Myometrial cell (primary cell): ENCODE data around the gene OASL. TPM values are rescaled to one million over a fixed set of nuclear protein-coding genes. Genes with fewer than 3 reads are reported as not detected.

Experiments
- total RNA-seq: library from RNA; depleted of rRNA; stranded (reverse); fragments of >200 nt; gene quantifications from 2 replicates; pipeline ENCODE4 v1.2.3, GENCODE V29; 2015

Gene OASL, protein sequence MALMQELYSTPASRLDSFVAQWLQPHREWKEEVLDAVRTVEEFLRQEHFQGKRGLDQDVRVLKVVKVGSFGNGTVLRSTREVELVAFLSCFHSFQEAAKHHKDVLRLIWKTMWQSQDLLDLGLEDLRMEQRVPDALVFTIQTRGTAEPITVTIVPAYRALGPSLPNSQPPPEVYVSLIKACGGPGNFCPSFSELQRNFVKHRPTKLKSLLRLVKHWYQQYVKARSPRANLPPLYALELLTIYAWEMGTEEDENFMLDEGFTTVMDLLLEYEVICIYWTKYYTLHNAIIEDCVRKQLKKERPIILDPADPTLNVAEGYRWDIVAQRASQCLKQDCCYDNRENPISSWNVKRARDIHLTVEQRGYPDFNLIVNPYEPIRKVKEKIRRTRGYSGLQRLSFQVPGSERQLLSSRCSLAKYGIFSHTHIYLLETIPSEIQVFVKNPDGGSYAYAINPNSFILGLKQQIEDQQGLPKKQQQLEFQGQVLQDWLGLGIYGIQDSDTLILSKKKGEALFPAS
- total RNA-seq, result 0.18 and 0.29 TPM in 2 replicates

DNA sequence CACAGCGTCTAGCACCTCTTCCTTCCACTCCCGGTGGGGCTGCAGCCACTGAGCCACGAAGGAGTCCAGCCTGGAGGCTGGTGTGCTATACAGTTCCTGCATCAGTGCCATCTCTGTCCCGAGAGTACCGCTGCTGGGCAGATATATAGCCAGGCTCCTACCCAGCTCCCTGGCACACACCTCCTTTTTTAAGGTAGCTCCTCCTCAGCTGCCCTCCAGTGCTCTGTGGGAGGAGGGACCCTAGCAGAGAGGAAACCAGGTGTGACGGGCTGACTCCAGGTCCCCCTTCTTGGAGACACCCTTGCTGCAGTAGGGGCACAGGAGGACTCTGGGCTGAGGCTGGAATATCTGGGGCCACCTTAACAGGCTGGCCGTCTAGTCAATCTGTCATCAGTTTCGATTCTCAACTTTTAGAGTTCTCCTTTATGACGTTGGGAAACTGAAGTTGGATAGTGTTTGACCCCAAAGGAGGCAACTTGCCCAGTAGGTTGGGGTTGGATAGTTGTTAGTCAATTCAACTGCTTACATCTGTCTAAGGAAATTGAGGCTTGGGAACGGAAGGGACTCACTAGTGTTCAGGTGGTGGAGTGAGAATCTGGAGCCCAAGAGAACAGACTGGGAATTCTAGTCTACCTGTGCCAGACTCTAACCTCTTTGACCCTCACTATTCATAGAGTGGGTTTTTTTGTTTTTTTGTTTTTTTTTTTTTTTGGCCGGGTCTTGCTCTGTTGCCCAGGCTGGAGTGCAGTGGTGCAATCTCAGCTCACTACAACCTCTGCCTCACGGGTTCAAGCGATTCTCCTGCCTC is at the start of gene OASL:
Gene OASL (minus strand): TSS at position 386 of the 808 bp plus-strand sequence. CDS start 275 bp downstream, at position 111.

DNA sequence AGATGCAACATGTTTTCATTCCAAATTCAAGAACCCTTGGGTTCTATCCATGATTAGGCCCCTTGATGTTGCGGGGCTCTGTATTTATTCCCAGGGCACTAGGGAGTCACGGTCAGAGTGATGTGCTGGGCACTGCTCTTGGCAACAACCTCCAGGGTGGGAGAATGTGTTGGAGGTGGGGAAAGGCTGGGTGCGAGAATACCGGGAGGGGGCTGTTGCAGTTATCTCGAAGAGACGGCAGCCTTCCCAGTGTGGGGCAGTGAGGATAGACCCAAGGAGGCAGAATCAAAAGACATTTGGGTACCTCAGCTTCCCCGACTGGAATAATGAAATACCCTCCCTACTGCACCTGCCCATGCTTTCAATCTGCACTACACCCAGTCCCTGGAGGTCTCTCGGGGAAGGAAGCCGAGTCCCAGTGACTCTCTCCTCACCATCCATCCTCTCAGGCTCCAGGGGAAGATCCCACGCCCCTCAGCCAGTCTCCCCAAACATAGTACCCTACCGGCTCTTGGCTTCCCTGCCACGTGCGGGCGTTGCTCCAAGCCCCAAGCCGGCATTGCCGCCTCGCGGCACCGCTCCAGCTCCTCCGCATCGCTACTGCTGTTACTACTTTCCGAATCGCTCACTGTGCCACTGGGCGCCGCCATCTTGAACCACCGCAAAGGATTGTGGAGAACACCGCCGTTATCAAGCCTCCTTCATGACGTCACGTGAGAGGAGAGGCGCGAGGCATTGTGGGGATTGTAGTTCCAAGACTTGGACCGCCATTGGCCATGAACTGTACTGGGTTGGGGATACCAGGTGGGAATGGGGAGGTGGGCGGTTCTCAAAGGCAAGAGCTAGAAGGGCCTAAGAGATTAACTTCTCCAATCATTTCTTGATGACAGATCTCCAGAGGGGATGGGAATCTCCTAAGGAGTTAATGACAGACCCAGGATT is 22.9 kb downstream of the OASL start, which contains the start of gene C12orf43:
Gene C12orf43 (minus strand): TSS at position 663 of the 942 bp plus-strand sequence. CDS start 13 bp downstream, at position 650.

DNA sequence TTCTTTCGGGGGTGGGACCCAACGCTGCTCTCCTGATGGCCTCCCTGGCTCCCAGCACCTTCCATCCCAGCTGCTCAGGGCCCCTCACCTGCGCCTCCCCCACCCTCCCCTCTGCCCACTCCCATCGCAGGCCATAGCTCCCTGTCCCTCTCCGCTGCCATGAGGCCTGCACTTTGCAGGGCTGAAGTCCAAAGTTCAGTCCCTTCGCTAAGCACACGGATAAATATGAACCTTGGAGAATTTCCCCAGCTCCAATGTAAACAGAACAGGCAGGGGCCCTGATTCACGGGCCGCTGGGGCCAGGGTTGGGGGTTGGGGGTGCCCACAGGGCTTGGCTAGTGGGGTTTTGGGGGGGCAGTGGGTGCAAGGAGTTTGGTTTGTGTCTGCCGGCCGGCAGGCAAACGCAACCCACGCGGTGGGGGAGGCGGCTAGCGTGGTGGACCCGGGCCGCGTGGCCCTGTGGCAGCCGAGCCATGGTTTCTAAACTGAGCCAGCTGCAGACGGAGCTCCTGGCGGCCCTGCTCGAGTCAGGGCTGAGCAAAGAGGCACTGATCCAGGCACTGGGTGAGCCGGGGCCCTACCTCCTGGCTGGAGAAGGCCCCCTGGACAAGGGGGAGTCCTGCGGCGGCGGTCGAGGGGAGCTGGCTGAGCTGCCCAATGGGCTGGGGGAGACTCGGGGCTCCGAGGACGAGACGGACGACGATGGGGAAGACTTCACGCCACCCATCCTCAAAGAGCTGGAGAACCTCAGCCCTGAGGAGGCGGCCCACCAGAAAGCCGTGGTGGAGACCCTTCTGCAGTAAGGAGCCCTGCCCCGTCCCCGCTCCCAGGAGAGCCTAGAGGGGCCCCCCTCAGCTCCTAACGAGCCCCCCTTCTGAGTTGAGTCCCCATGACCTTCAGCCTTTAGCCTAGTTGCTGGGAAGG is 60.5 kb downstream of the OASL start, which contains the start of gene HNF1A:
Gene HNF1A (plus strand): TSS at position 248 of the 924 bp plus-strand sequence. CDS start 226 bp downstream, at position 474.

Other genes with a start within 250 kb of the OASL start
- gene SPPL3, start 134.9 kb downstream of the OASL start, total RNA-seq, result 9.2 and 17.4 TPM in 2 replicates
- gene HNF1A, start 60.7 kb downstream of the OASL start, total RNA-seq, result not detected in 2 replicates
- 9.7 and 12.4 TPM in 2 replicates for gene C12orf43, start 22.8 kb downstream of the OASL start, total RNA-seq
- gene P2RX7, start 93.6 kb upstream of the OASL start, total RNA-seq, result 1.6 and 4.6 TPM in 2 replicates
- 37.5 and 42.4 TPM in 2 replicates for gene P2RX4, start 170.9 kb upstream of the OASL start, total RNA-seq